NCI-H1417 treated with DMSO at 0.1 percent for 48 hours (cell line): ENCODE data around the gene LDLRAD4.

Experiments used
- DNase-seq: peaks from one replicate; lab custom pipeline; 2025; lab: John Stamatoyannopoulos, UW

Gene LDLRAD4

GRCh38 chr18:13229001-13229671 is 10.6 kb downstream of the LDLRAD4 start:
- no peak for DNase-seq

GRCh38 chr18:13231151-13231550 is 12.6 kb downstream of the LDLRAD4 start:
- no peak for DNase-seq

- DNase-seq: no peak
These were observed 13.7 kb downstream of the LDLRAD4 start for GRCh38 chr18:13232086-13232917.

- DNase-seq: no peak
These were observed 14.6 kb downstream of the LDLRAD4 start for GRCh38 chr18:13232971-13233786.

- DNase-seq: no peak
These were observed 15.5 kb downstream of the LDLRAD4 start for GRCh38 chr18:13233787-13234783.

GRCh38 chr18:13235421-13235831 is 16.9 kb downstream of the LDLRAD4 start:
- no peak for DNase-seq

- no peak for DNase-seq
These were observed 17.4 kb downstream of the LDLRAD4 start for GRCh38 chr18:13235981-13236380.

GRCh38 chr18:13236411-13236810 is 17.9 kb downstream of the LDLRAD4 start:
- no peak for DNase-seq

GRCh38 chr18:13237073-13237472 is 18.5 kb downstream of the LDLRAD4 start:
- DNase-seq: no peak

- no peak for DNase-seq
These were observed 19.1 kb downstream of the LDLRAD4 start for GRCh38 chr18:13237641-13238040.

GRCh38 chr18:13239171-13239956 is 20.8 kb downstream of the LDLRAD4 start:
- DNase-seq: no peak

GRCh38 chr18:13240060-13240725 is 21.6 kb downstream of the LDLRAD4 start:
- DNase-seq: no peak

GRCh38 chr18:13241083-13241892 is 22.7 kb downstream of the LDLRAD4 start:
- no peak for DNase-seq

GRCh38 chr18:13241893-13242175 is 23.3 kb downstream of the LDLRAD4 start:
- no peak for DNase-seq

- no peak for DNase-seq
These were observed 24.2 kb downstream of the LDLRAD4 start for GRCh38 chr18:13242797-13243196.

- no peak for DNase-seq
These were observed 24.8 kb downstream of the LDLRAD4 start for GRCh38 chr18:13243363-13243762.

- no peak for DNase-seq
These were observed 25.6 kb downstream of the LDLRAD4 start for GRCh38 chr18:13244135-13244534.

GRCh38 chr18:13245481-13246000 is 27.0 kb downstream of the LDLRAD4 start:
- no peak for DNase-seq

- no peak for DNase-seq
These were observed 27.6 kb downstream of the LDLRAD4 start for GRCh38 chr18:13246121-13246520.
